GM20000 (cell line): ENCODE data around the gene ALS2.

Experiments
- DNase-seq: peaks from one replicate; pipeline ENCODE4 v3.0.0; 2012; ENCODE audit warnings: low spot score
- TF ChIP-seq, protein P1 (sequence below): IDR thresholded peaks from 2 replicates; pipeline ENCODE4 v1.5.1; 2012; ENCODE audit warnings: mild to moderate bottlenecking, control low read depth; ENCODE audit errors: extremely low read depth, missing control alignments

ALS2 gene

GRCh38 chr2:201790291-201790690 lies 9.6 kb upstream of the ALS2 start:
- TF ChIP-seq, protein P1, sequence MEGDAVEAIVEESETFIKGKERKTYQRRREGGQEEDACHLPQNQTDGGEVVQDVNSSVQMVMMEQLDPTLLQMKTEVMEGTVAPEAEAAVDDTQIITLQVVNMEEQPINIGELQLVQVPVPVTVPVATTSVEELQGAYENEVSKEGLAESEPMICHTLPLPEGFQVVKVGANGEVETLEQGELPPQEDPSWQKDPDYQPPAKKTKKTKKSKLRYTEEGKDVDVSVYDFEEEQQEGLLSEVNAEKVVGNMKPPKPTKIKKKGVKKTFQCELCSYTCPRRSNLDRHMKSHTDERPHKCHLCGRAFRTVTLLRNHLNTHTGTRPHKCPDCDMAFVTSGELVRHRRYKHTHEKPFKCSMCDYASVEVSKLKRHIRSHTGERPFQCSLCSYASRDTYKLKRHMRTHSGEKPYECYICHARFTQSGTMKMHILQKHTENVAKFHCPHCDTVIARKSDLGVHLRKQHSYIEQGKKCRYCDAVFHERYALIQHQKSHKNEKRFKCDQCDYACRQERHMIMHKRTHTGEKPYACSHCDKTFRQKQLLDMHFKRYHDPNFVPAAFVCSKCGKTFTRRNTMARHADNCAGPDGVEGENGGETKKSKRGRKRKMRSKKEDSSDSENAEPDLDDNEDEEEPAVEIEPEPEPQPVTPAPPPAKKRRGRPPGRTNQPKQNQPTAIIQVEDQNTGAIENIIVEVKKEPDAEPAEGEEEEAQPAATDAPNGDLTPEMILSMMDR: no peak
- DNase-seq: no peak

GRCh38 chr2:201789395-201789794 lies 8.7 kb upstream of the ALS2 start:
- DNase-seq: no peak
- TF ChIP-seq, protein P1: no peak

DNA sequence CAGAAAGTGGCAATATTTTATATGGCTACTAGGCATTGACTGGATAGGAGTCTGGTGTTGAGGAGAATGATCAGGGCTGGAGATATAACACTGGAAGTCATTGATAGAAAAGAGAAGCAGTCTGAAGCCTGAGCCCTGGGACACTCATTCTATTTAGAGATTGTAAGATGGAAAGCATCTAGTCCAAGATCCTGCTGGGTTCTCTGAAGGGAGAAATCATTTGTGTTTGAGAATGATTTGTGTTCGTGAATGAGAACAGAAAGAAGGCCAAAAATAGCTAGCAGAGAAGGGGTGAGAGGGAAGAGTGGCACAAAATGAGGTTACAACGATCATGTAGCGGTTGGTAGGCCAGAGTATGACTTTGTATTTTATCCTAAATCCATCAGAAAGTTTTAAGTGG lies 7.6 kb upstream of the ALS2 start:
- DNase-seq: no peak
- TF ChIP-seq, protein P1: no peak

GRCh38 chr2:201786471-201786870 lies 5.7 kb upstream of the ALS2 start:
- TF ChIP-seq, protein P1: no peak
- DNase-seq: no peak

GRCh38 chr2:201785135-201785534 lies 4.4 kb upstream of the ALS2 start:
- no peak for DNase-seq

GRCh38 chr2:201784563-201784962 lies 3.8 kb upstream of the ALS2 start:
- DNase-seq: no peak
- TF ChIP-seq, protein P1: no peak

More at GRCh38 chr2:201785135-201785534, 4.4 kb upstream of the ALS2 start:
- TF ChIP-seq, protein P1: no peak

DNA sequence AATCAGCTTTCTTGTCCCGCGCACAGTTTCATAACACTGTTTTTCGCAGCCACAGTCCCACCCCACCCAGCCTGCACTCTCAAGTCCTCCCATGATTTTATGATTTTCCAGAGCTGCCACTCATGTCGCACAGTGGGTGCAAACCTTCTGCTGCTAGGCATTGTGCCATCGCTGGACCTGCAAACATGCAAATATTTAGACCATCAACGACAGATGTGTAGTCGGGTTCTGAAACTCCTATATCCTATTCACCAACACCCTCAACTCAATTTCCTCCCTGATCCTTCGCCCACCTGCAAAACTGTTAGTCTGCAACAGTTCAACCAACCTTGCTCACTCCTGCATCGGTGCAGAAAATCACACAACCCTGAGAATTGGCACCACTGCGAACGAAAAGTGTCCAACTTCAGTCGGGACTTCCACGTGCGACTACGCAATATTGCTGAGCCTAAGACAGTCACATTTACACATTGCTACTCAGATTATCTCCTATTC lies 871 bp upstream of the ALS2 start:
- TF ChIP-seq, protein P1: no peak
- DNase-seq: peak; percentile 17
